Testis (tissue), 2 donors: ENCODE data around the gene NRP2.

ENCODE experiments used
- CTCF ChIP-seq, 3 experiments: fragments of 450-650 bp in 2 of 3; fragments of 200-600 bp in 1 of 3; sonication (generic) in 1 of 3; IDR thresholded peaks; one replicate each; pipeline ENCODE4 v1.5.1; 2016 to 2019; ENCODE audit warnings: antibody characterized with exemption in 3 of 3, mild to moderate bottlenecking in 2 of 3, moderate library complexity in 1 of 3
- POLR2A ChIP-seq: fragments of 450-650 bp; IDR thresholded peaks from one replicate; pipeline ENCODE4 v1.6.1; 2017; ENCODE audit warnings: antibody characterized with exemption, mild to moderate bottlenecking, moderate library complexity

- TF ChIP-seq CTCF (IDR thresholded peaks at IDR 0.05) (no peak), POLR2A (no peak)
These were observed 9.8 kb downstream of the NRP2 start for GRCh38 chr2:205692104-205692503.
